Astrocyte (in vitro differentiated cells and primary cell): ENCODE measurements around the gene GLRX5. TPM values are rescaled to one million over a fixed set of nuclear protein-coding genes. Genes with fewer than 3 reads are reported as not detected.

ENCODE experiments used
- DNase-seq: peaks from one replicate; pipeline ENCODE4 v3.0.0-alpha.2; 2010; ENCODE audit warnings: low read depth
- FAIRE-seq: peaks from 2 replicates; lab custom pipeline; 2011; peaks lifted over from hg19 to GRCh38; lab: Jason Lieb, UNC
- H2AFZ ChIP-seq: 2 replicates; pipeline ENCODE4 v1.6.0; 2012; ENCODE audit warnings: low read depth, low read length, inconsistent platforms
- H3K27ac ChIP-seq: 2 replicates; pipeline ENCODE4 v1.5.1; 2011; ENCODE audit warnings: low read depth, low read length, inconsistent platforms
- H3K27me3 ChIP-seq: 2 replicates; pipeline ENCODE4 v1.6.0; 2011; ENCODE audit warnings: low read length, inconsistent platforms; ENCODE audit not compliant: insufficient read depth
- H3K36me3 ChIP-seq: 2 replicates; pipeline ENCODE4 v1.5.1; 2011; ENCODE audit warnings: low read length, inconsistent platforms; ENCODE audit not compliant: insufficient read depth
- H3K4me1 ChIP-seq: 2 replicates; pipeline ENCODE4 v1.5.1; 2011; ENCODE audit warnings: low read length, inconsistent platforms; ENCODE audit not compliant: insufficient read depth
- H3K4me2 ChIP-seq: 2 replicates; pipeline ENCODE4 v1.6.0; 2012; ENCODE audit warnings: low read length, inconsistent platforms
- H3K4me3 ChIP-seq: 2 replicates; pipeline ENCODE4 v1.5.1; 2011; ENCODE audit warnings: low read depth, mild to moderate bottlenecking, low read length, inconsistent platforms; ENCODE audit not compliant: insufficient read depth
- H3K79me2 ChIP-seq: 2 replicates; pipeline ENCODE4 v1.6.0; 2012; ENCODE audit warnings: mild to moderate bottlenecking, low read length, inconsistent platforms; ENCODE audit not compliant: insufficient read depth
- H3K9ac ChIP-seq: 2 replicates; pipeline ENCODE4 v1.6.0; 2012; ENCODE audit warnings: mild to moderate bottlenecking, low read length, inconsistent platforms
- H3K9me3 ChIP-seq: 2 replicates; pipeline ENCODE4 v1.5.1; 2012; ENCODE audit warnings: low read depth, mild to moderate bottlenecking, low read length, inconsistent platforms; ENCODE audit not compliant: insufficient read depth
- H4K20me1 ChIP-seq: 2 replicates; pipeline ENCODE4 v1.6.0; 2012; ENCODE audit warnings: low read length, inconsistent platforms; ENCODE audit not compliant: insufficient read depth
- H3K27ac Mint-ChIP-seq: one replicate; pipeline ENCODE4 v1.8.0; 2021; ENCODE audit warnings: mild to moderate bottlenecking, mixed read lengths; ENCODE audit not compliant: unreplicated experiment
- H3K27me3 Mint-ChIP-seq: one replicate; pipeline ENCODE4 v1.8.0; 2021; ENCODE audit warnings: low read depth, mixed read lengths; ENCODE audit not compliant: unreplicated experiment
- H3K36me3 Mint-ChIP-seq: one replicate; pipeline ENCODE4 v1.8.0; 2021; ENCODE audit warnings: low read depth, mixed read lengths; ENCODE audit not compliant: unreplicated experiment
- H3K4me1 Mint-ChIP-seq: one replicate; pipeline ENCODE4 v1.8.0; 2021; ENCODE audit warnings: low read depth, mixed read lengths; ENCODE audit not compliant: unreplicated experiment
- H3K4me3 Mint-ChIP-seq: one replicate; pipeline ENCODE4 v1.8.0; 2021; ENCODE audit warnings: mild to moderate bottlenecking, moderate library complexity, mixed read lengths; ENCODE audit not compliant: unreplicated experiment
- H3K9me3 Mint-ChIP-seq: one replicate; pipeline ENCODE4 v1.8.0; 2021; ENCODE audit warnings: mild to moderate bottlenecking, mixed read lengths; ENCODE audit not compliant: unreplicated experiment
- EZH2 ChIP-seq: IDR thresholded peaks from 2 replicates; pipeline ENCODE4 v1.6.1; 2012; ENCODE audit warnings: mild to moderate bottlenecking, low read length, inconsistent platforms; ENCODE audit not compliant: insufficient read depth
- total RNA-seq: library from RNA; stranded (reverse); gene quantifications from 2 replicates; pipeline ENCODE4 v1.2.1, GENCODE V29; 2021
- TF ChIP-seq, protein P1 (sequence below): IDR thresholded peaks from 2 replicates; pipeline ENCODE4 v1.5.1; 2011; ENCODE audit warnings: low read depth, mild to moderate bottlenecking, inconsistent platforms, low read length, moderate library complexity; ENCODE audit not compliant: insufficient read depth

The GLRX5 gene
- total RNA-seq, 1 donor from 2014 or later: 50.5 TPM

DNA sequence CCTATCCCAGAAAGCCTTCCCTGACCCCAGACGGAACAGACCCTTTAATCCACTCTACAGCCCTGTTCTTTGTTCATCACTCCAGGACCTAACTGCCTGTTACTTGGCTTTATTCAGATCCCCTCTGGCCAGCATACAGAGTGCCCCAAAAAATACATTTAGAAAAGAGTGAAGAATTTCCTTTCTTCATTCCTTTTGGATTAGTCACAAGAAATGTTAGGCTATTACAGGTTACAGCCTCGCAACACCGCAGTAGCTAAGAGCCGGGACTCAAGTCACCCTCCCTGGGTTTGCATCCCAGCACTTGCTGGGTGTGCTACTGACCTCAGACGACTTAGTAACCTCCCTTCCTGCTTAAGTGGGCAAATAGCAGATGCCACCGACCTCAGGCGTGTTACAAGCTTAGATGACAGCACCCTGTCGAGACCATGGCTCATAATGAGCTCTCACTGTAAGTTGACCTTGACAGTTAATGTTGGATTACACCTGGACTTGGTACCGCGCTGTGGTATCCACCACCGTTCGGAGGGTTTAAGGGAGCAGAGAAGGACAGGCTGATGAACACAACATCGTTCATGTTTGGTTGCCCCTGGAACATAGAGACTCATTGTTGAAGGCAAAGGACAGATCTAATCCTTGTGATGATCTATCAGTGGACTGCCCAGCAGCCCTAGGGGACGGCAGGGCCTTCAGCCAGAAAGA is 12.9 kb downstream of the GLRX5 start:
- no peak overlapping the region for H3K4me3 Mint-ChIP-seq
- peak overlapping the region; percentile 42 for H3K4me2 ChIP-seq
- DNase-seq: peak; percentile 66

GRCh38 chr14:95548328-95548929 is 13.6 kb downstream of the GLRX5 start:
- H3K4me1 Mint-ChIP-seq: peaks cover 44% of the 10 kb centered on the region

More for the DNA sequence above, 12.9 kb downstream of the GLRX5 start:
- H3K36me3 ChIP-seq: no peaks in the 10 kb centered on the region
- Mint-ChIP-seq H3K4me1 (peaks cover 47% of the 10 kb centered on the region), H3K27ac (peak overlapping the region; percentile 92), H3K36me3 (peaks cover 3% of the 10 kb centered on the region), H3K9me3 (peaks cover 4% of the 10 kb centered on the region), H3K27me3 (no peaks in the 10 kb centered on the region)
- H3K4me3 ChIP-seq: no peak overlapping the region
- FAIRE-seq: no peak
- peaks cover 19% of the 10 kb centered on the region for H3K79me2 ChIP-seq
- H3K4me1 ChIP-seq: peaks cover 15% of the 10 kb centered on the region
- no peak overlapping the region for H3K9ac ChIP-seq
- H3K9me3 ChIP-seq: no peaks in the 10 kb centered on the region
- H2AFZ ChIP-seq: no peak overlapping the region
- TF ChIP-seq, protein P1, sequence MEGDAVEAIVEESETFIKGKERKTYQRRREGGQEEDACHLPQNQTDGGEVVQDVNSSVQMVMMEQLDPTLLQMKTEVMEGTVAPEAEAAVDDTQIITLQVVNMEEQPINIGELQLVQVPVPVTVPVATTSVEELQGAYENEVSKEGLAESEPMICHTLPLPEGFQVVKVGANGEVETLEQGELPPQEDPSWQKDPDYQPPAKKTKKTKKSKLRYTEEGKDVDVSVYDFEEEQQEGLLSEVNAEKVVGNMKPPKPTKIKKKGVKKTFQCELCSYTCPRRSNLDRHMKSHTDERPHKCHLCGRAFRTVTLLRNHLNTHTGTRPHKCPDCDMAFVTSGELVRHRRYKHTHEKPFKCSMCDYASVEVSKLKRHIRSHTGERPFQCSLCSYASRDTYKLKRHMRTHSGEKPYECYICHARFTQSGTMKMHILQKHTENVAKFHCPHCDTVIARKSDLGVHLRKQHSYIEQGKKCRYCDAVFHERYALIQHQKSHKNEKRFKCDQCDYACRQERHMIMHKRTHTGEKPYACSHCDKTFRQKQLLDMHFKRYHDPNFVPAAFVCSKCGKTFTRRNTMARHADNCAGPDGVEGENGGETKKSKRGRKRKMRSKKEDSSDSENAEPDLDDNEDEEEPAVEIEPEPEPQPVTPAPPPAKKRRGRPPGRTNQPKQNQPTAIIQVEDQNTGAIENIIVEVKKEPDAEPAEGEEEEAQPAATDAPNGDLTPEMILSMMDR: no peak
- TF ChIP-seq EZH2: no peak
- no peaks in the 10 kb centered on the region for H4K20me1 ChIP-seq
- no peaks in the 10 kb centered on the region for H3K27me3 ChIP-seq
- H3K27ac ChIP-seq: peak overlapping the region; percentile 17

More at GRCh38 chr14:95548328-95548929, 13.6 kb downstream of the GLRX5 start:
- H3K9ac ChIP-seq: no peak overlapping the region
- Mint-ChIP-seq H3K27me3 (no peaks in the 10 kb centered on the region), H3K27ac (peak overlapping the region; percentile 92), H3K36me3 (peaks cover 4% of the 10 kb centered on the region), H3K4me3 (no peak overlapping the region), H3K9me3 (peaks cover 4% of the 10 kb centered on the region)
- H3K9me3 ChIP-seq: no peaks in the 10 kb centered on the region
- no peak overlapping the region for H3K27ac ChIP-seq
- no peaks in the 10 kb centered on the region for H3K27me3 ChIP-seq
- no peaks in the 10 kb centered on the region for H3K36me3 ChIP-seq
- H3K79me2 ChIP-seq: peaks cover 13% of the 10 kb centered on the region
- H3K4me1 ChIP-seq: peaks cover 15% of the 10 kb centered on the region
- DNase-seq: no peak
- H3K4me3 ChIP-seq: no peak overlapping the region
- no peaks in the 10 kb centered on the region for H4K20me1 ChIP-seq
- no peak overlapping the region for H3K4me2 ChIP-seq
- no peak overlapping the region for H2AFZ ChIP-seq
- no peak for TF ChIP-seq EZH2
- TF ChIP-seq, protein P1: no peak
- FAIRE-seq: no peak
